SK-N-SH (cell line): Measurements from ENCODE around the gene FERD3L.

ENCODE experiments used
- FOSL2 ChIP-seq: IDR thresholded peaks from 2 replicates; pipeline ENCODE4 v1.4.0; 2012; ENCODE audit warnings: low read depth, mild to moderate bottlenecking, moderate library complexity, borderline replicate concordance
- SMC3 ChIP-seq: IDR thresholded peaks from 2 replicates; pipeline ENCODE4 v1.6.1; 2012; ENCODE audit warnings: low read depth, low read length, improper control_type of control experiment

DNA sequence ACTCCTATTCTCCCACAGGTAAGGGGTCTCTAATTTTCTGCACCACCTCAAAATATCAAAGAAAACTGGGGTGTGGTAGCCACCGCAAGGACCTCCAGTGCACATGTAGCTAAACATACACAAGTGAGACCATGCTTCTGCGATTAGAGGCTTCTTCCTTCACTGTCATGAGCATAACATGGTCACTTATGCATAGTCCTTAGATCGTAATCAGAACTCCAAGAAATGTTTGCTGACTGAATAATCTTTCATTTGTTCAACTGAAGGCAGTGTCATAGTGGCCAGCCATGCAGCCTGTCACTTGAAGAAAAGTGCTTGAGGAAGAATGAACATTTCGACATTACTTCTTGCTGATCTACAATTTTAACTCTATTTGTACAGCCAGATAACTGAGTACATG lies 42.3 kb downstream of the FERD3L start:
- no peak for TF ChIP-seq SMC3
- no peak for TF ChIP-seq FOSL2
